B cell (primary cell): Measurements from ENCODE around the gene LRFN5. TPM values are rescaled to one million over a fixed set of nuclear protein-coding genes. Genes with fewer than 3 reads are reported as not detected.
"Not testable (repeated sequence)": the region's sequence is repeated elsewhere in the genome, so short reads cannot be mapped to it uniquely, and the experiment has no call there.

ENCODE experiments used
- ATAC-seq: fragments of 200-7000 bp; cut with Tn5 transposase; one replicate; pipeline ENCODE4 v1.10.0; 2021; ENCODE audit warnings: low read depth, mild to moderate bottlenecking, moderate number of reproducible peaks, moderate library complexity
- CTCF ChIA-PET: fragments of 350-600 bp; sonication (Branson Sonifier 250); formaldehyde crosslinking; loops from one replicate; lab custom pipeline; 2021; ENCODE audit warnings: antibody characterized with exemption, inconsistent platforms; lab: Charles Lee
- POLR2A ChIA-PET: fragments of 350-600 bp; sonication (Branson Sonifier 250); formaldehyde crosslinking; loops from one replicate; lab custom pipeline; 2021; ENCODE audit warnings: antibody characterized with exemption; lab: Charles Lee
- DNase-seq: peaks from one replicate; pipeline ENCODE4 v3.0.0; 2013
- H2AFZ ChIP-seq: 2 replicates; pipeline ENCODE4 v1.6.1; 2012; ENCODE audit warnings: mild to moderate bottlenecking, low read depth, low read length; ENCODE audit not compliant: insufficient read depth, poor library complexity, severe bottlenecking
- H3K27ac ChIP-seq, 2 donors: 1 replicate in 1 of 2; 2 replicates in 1 of 2; pipeline ENCODE4 v1.5.1; 2012 to 2013; ENCODE audit warnings: low read length in 2 of 2, mild to moderate bottlenecking in 2 of 2, moderate library complexity in 1 of 2
- H3K27me3 ChIP-seq, 4 experiments: fragments of 200-600 bp in 1 of 4; sonication (generic) in 1 of 4; replicated peaks in 1 of 4; 1 replicate in 2 of 4; 2 replicates in 2 of 4; pipeline versions ENCODE4 v1.6.1 to v1.7.0; 2013 to 2016; ENCODE audit warnings: low read length in 3 of 4, mild to moderate bottlenecking in 2 of 4, mixed read lengths in 1 of 4, moderate library complexity in 1 of 4; ENCODE audit not compliant: insufficient read depth in 4 of 4, control insufficient read depth in 3 of 4; ENCODE audit errors: control extremely low read depth in 1 of 4
- H3K36me3 ChIP-seq, 2 experiments: replicated peaks in 1 of 2; 1 replicate in 1 of 2; 2 replicates in 1 of 2; pipeline versions ENCODE4 v1.6.1 to v1.7.1; 2013; ENCODE audit warnings: low read length in 1 of 2; ENCODE audit not compliant: insufficient read depth in 2 of 2, control insufficient read depth in 1 of 2; ENCODE audit errors: control extremely low read depth in 1 of 2, extremely low read depth in 1 of 2
- H3K4me1 ChIP-seq, 2 donors: fragments of 200-600 bp in 1 of 2; sonication (generic) in 1 of 2; 1 replicate in 1 of 2; 2 replicates in 1 of 2; pipeline versions ENCODE4 v1.5.1 to v1.6.1; 2013 to 2017; ENCODE audit warnings: low read length in 2 of 2; ENCODE audit not compliant: control insufficient read depth in 2 of 2, insufficient read depth in 2 of 2
- H3K4me2 ChIP-seq: replicated peaks from 2 replicates; pipeline ENCODE3; 2012; ENCODE audit warnings: mild to moderate bottlenecking, low read depth, low read length; ENCODE audit not compliant: poor library complexity, severe bottlenecking
- H3K4me3 ChIP-seq, 5 experiments: fragments of 200-600 bp in 1 of 5; sonication (generic) in 1 of 5; 1 replicate in 3 of 5; 2 replicates in 2 of 5; pipeline versions ENCODE4 v1.5.1 to v1.7.0; 2011 to 2016; ENCODE audit warnings: low read length in 4 of 5, mild to moderate bottlenecking in 4 of 5, low read depth in 2 of 5, control low read depth in 1 of 5, moderate library complexity in 1 of 5; ENCODE audit not compliant: insufficient read depth in 1 of 5; ENCODE audit errors: control extremely low read depth in 1 of 5, extremely low read depth in 1 of 5
- H3K79me2 ChIP-seq: fragments of 200-600 bp; sonication (generic); one replicate; pipeline ENCODE4 v1.6.0; 2016; ENCODE audit warnings: low read length; ENCODE audit not compliant: control insufficient read depth, insufficient read depth
- H3K9ac ChIP-seq: fragments of 200-600 bp; sonication (generic); 2 replicates; pipeline ENCODE4 v1.6.1; 2017; ENCODE audit warnings: mild to moderate bottlenecking, low read length, moderate library complexity
- H3K9me3 ChIP-seq, 3 donors: one replicate each; pipeline versions ENCODE4 v1.6.1 to v1.7.1; 2013; ENCODE audit warnings: low read length in 2 of 3; ENCODE audit not compliant: control insufficient read depth in 2 of 3, insufficient read depth in 1 of 3; ENCODE audit errors: control extremely low read depth in 1 of 3
- H4K20me1 ChIP-seq: 2 replicates; pipeline ENCODE4 v1.6.0; 2012; ENCODE audit warnings: mild to moderate bottlenecking, low read length; ENCODE audit not compliant: insufficient read depth, control insufficient read depth, poor library complexity, severe bottlenecking
- H3K27ac Mint-ChIP-seq: one replicate; pipeline ENCODE4 v1.8.0; 2021; ENCODE audit warnings: mixed read lengths
- H3K27me3 Mint-ChIP-seq: one replicate; pipeline ENCODE4 v1.8.0; 2021; ENCODE audit warnings: mixed read lengths
- H3K4me1 Mint-ChIP-seq: one replicate; pipeline ENCODE4 v1.8.0; 2021; ENCODE audit warnings: mixed read lengths
- H3K4me3 Mint-ChIP-seq: one replicate; pipeline ENCODE4 v1.8.0; 2021; ENCODE audit warnings: mixed read lengths
- H3K9me3 Mint-ChIP-seq: one replicate; pipeline ENCODE4 v1.8.0; 2022; ENCODE audit warnings: mixed read lengths; ENCODE audit not compliant: insufficient read depth
- EZH2 ChIP-seq: IDR thresholded peaks from 2 replicates; pipeline ENCODE4 v1.6.1; 2012; ENCODE audit warnings: borderline replicate concordance, low read depth, mild to moderate bottlenecking, moderate library complexity, low read length; ENCODE audit not compliant: insufficient read depth, poor library complexity, severe bottlenecking
- WGBS: methylation state at CpG from one replicate; pipeline ENCODE4 v1.1.5; 2013; ENCODE audit warnings: missing lambda C conversion rate; ENCODE audit not compliant: insufficient coverage; 5-methylcytosine and 5-hydroxymethylcytosine counted together
- intact Hi-C: fragments of 100-400 bp; cut with micrococcal nuclease; formaldehyde crosslinking; loops from one replicate; pipeline ENCODE4 v1.10.0; 2022
- polyA plus RNA-seq: library from polyadenylated mRNA; depleted of rRNA; stranded (reverse); fragments of >200 nt; gene quantifications from 2 replicates; pipeline ENCODE4 v1.2.3, GENCODE V29; 2012
- total RNA-seq, 2 donors: library from RNA; stranded (reverse); fragments of 120-200 nt in 1 of 2; gene quantifications; 1 replicate in 1 of 2; 2 replicates in 1 of 2; pipeline versions ENCODE4 v1.2.3 to v1.2.4, GENCODE V29; 2013 to 2022
- TF ChIP-seq, protein P1 (sequence below): fragments of 200-600 bp; IDR thresholded peaks from one replicate; pipeline ENCODE4 v1.8.0; 2022; ENCODE audit warnings: antibody characterized with exemption, mild to moderate bottlenecking

LRFN5 gene
- total and polyA plus RNA-seq, 2 donors (not counting 1 experiment from before 2014, with no cell fraction given) = 0.30 TPM; not detected in 1

DNA sequence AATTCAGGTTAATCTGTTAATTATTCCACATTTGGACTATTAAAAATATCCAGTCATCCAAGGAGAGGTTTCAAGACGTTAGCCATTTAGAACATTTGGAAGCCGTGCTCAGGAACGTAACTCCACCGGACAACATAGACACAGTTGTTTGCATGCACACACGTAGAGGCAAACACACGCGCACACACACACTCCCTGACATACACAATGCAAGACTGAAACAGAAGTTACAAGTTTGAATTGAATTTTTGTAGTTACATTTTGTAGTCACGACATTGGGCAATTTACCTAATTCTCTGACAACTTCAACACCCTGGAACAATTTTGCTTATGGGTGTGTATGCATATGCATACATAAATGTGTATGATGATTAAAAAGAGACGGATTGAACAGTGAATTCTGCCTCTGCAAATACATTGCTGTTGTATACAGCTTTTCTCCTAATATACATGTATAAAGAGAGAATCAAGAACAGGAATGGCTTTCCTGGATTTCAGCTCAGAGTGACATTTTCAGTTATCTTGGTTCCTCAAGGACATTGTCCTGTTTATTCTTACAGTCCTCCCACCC is 298.8 kb downstream of the LRFN5 start:
- WGBS = 100% methylated on average over 2 of the region's 9 CpGs
- ChIA-PET CTCF (no interaction called here), POLR2A (no interaction called here)
- ATAC-seq (no peak), DNase-seq (no peak)
- Histone ChIP-seq H3K36me3 (no peaks in the 10 kb centered on the region), H3K9ac (no peak overlapping the region), H2AFZ (no peak overlapping the region), H3K4me1 (no peaks in the 10 kb centered on the region), H3K79me2 (no peaks in the 10 kb centered on the region), H3K4me2 (no peak overlapping the region), H3K4me3 (no peak overlapping the region), H3K27ac (no peak overlapping the region), H4K20me1 (no peaks in the 10 kb centered on the region), H3K27me3 (no peaks in the 10 kb centered on the region), H3K9me3 (no peaks in the 10 kb centered on the region)
- Mint-ChIP-seq H3K9me3 (peaks cover 3% of the 10 kb centered on the region), H3K27me3 (no peaks in the 10 kb centered on the region), H3K4me1 (no peaks in the 10 kb centered on the region), H3K4me3 (no peak overlapping the region), H3K27ac (no peak overlapping the region)
- TF ChIP-seq, protein P1, sequence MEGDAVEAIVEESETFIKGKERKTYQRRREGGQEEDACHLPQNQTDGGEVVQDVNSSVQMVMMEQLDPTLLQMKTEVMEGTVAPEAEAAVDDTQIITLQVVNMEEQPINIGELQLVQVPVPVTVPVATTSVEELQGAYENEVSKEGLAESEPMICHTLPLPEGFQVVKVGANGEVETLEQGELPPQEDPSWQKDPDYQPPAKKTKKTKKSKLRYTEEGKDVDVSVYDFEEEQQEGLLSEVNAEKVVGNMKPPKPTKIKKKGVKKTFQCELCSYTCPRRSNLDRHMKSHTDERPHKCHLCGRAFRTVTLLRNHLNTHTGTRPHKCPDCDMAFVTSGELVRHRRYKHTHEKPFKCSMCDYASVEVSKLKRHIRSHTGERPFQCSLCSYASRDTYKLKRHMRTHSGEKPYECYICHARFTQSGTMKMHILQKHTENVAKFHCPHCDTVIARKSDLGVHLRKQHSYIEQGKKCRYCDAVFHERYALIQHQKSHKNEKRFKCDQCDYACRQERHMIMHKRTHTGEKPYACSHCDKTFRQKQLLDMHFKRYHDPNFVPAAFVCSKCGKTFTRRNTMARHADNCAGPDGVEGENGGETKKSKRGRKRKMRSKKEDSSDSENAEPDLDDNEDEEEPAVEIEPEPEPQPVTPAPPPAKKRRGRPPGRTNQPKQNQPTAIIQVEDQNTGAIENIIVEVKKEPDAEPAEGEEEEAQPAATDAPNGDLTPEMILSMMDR = no peak
- no peak for TF ChIP-seq EZH2
- intact Hi-C loops = no loop called here

DNA sequence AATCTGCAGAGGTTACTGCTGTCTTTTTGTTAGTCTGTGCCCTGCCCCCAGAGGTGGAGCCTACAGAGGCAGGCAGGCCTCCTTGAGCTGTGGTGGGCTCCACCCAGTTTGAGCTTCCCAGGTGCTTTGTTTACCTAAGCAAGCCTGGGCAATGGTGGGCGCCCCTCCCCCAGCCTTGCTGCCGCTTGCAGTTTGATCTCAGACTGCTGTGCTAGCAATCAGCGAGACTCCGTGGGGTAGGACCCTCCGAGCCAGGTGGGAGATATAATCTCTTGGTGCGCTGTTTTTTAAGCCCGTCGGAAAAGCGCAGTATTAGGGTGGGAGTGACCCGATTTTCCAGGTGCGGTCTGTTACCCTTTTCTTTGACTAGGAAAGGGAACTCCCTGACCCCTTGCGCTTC is 304.5 kb downstream of the LRFN5 start:
- H3K9me3 ChIP-seq, H3K27ac Mint-ChIP-seq, H3K4me2 ChIP-seq, ATAC-seq, H3K27me3 ChIP-seq, H3K9me3 Mint-ChIP-seq, H3K4me3 Mint-ChIP-seq, H4K20me1 ChIP-seq, H3K36me3 ChIP-seq, H3K4me1 ChIP-seq, H3K4me1 Mint-ChIP-seq, H3K4me3 ChIP-seq, H3K79me2 ChIP-seq, H3K27ac ChIP-seq, H3K9ac ChIP-seq, POLR2A ChIA-PET, CTCF ChIA-PET, H2AFZ ChIP-seq, intact Hi-C loops, H3K27me3 Mint-ChIP-seq, DNase-seq: not testable (repeated sequence)
- 94% methylated on average over 9 of the region's 12 CpGs for WGBS
